Right atrium auricular region (tissue), 2 donors: ENCODE results near the gene MT1E. TPM values are rescaled to one million over a fixed set of nuclear protein-coding genes. Genes with fewer than 3 reads are reported as not detected.
"Not testable (repeated sequence)": the region's sequence is repeated elsewhere in the genome, so short reads cannot be mapped to it uniquely, and the experiment has no call there.

ENCODE experiments used
- DNase-seq: peaks from one replicate; pipeline ENCODE4 v3.0.0-alpha.2; 2019; ENCODE audit warnings: low spot score
- H3K27ac ChIP-seq, 2 donors: fragments of 200-600 bp; sonication (generic); 1 replicate in 1 of 2; 2 replicates in 1 of 2; pipeline ENCODE4 v1.5.1; 2016 to 2019
- H3K27me3 ChIP-seq, 2 donors: fragments of 200-600 bp; sonication (generic); one replicate each; pipeline versions ENCODE4 v1.5.1 to v1.6.0; 2017 to 2019
- H3K36me3 ChIP-seq: fragments of 200-600 bp; sonication (generic); one replicate; pipeline ENCODE4 v1.5.1; 2016
- H3K4me1 ChIP-seq, 2 donors: fragments of 200-600 bp; sonication (generic); one replicate each; pipeline versions ENCODE4 v1.5.1 to v1.6.0; 2017 to 2019
- H3K4me3 ChIP-seq, 2 donors: fragments of 200-600 bp; sonication (generic); 1 replicate in 1 of 2; 2 replicates in 1 of 2; pipeline ENCODE4 v1.5.1; 2017 to 2019; ENCODE audit warnings: mild to moderate bottlenecking in 1 of 2, moderate library complexity in 1 of 2
- H3K9me3 ChIP-seq, 2 donors: fragments of 200-600 bp; sonication (generic); one replicate each; pipeline ENCODE4 v1.5.1; 2019
- CTCF ChIP-seq, 2 donors: fragments of 200-600 bp; sonication (generic); IDR thresholded peaks; one replicate each; pipeline ENCODE4 v1.5.1; 2019; ENCODE audit warnings: antibody characterized with exemption in 2 of 2
- total RNA-seq, 2 donors: library from RNA; depleted of rRNA; stranded (reverse); fragments of >200 nt; gene quantifications; one replicate each; pipeline ENCODE4 v1.1.0, GENCODE V29; 2016

The MT1E gene
- total RNA-seq = 100 to 1,000 TPM; 129 to 210 TPM

DNA sequence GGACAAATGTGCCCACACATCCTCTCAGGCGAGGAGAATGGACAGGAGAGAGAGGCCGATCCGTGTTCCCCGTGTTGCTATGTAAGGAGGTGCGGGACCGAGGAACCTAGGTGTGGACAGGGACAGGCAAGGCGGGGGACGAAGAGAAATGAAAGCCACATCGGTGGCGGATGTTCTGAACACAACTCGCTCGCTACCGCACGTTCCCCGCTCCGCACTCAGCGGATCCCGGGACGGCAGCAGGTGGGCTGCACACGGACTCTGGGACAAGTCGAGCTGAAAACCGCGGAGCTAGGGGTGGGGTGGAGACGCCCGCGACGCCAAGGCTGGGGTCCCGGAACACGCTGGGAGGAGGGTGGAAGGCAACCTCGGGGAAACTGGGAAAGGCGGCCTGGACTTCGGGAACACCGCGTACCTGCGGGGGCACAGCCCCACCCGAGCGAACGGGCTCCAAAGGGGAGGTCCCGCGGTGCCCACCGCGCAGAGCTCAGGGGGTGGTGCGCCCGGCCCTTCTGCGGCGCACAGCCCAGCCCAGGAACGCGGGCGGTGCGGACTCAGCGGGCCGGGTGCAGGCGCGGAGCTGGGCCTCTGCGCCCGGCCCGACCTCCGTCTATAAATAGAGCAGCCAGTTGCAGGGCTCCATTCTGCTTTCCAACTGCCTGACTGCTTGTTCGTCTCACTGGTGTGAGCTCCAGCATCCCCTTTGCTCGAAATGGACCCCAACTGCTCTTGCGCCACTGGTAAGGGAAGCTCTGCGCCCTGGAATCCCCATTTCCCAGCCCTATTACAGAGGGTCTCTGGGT lies at the start of gene MT1E:
Gene MT1E (plus strand): TSS at position 642 of the 803 bp plus-strand sequence. CDS start 71 bp downstream, at position 713.
- Histone ChIP-seq H3K27ac (peak within 1 kb of the TSS; percentile 96), H3K9me3 (no peaks in the 10 kb centered on the region), H3K4me3 (peak within 1 kb of the TSS; percentile 47 to 70), H3K27me3 (no peaks in the 10 kb centered on the region), H3K36me3 (no peaks in the 10 kb centered on the region), H3K4me1 (peaks cover 0 to 34% of the 10 kb centered on the region in 2 donors)
- peak; percentile 89 for DNase-seq
- TF ChIP-seq CTCF (IDR thresholded peaks at IDR 0.05) = peak in 1 of 2 donors; percentile 20

GRCh38 chr16:56576585-56577299 lies 48.8 kb upstream of the MT1E start:
- Histone ChIP-seq H3K4me1 (no peaks in the 10 kb centered on the region), H3K4me3 (no peak overlapping the region), H3K27me3 (no peaks in the 10 kb centered on the region), H3K27ac (no peak overlapping the region), H3K9me3 (no peaks in the 10 kb centered on the region), H3K36me3 (no peaks in the 10 kb centered on the region)
- no peak for DNase-seq
- peak; percentile 54 to 76 for TF ChIP-seq CTCF (IDR thresholded peaks at IDR 0.05)

DNA sequence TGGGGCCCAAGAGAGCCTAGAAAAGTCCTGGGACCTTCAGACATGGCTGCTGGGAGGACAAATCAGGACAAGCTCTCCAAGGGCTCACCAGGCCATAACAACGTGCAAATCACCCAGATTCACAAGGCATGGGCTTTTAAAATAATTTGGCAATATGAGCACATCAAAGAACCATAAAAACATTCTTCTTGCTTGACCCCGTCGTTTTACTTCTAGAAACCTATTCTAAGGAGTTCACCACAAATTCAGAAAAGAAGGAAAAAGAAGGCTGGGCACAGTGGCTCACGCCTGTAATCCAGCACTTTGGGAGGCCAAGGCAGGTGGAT lies 48.3 kb upstream of the MT1E start:
- Histone ChIP-seq H3K27ac (no peak overlapping the region), H3K4me1 (no peaks in the 10 kb centered on the region), H3K27me3 (no peaks in the 10 kb centered on the region), H3K36me3 (no peaks in the 10 kb centered on the region), H3K9me3 (no peaks in the 10 kb centered on the region), H3K4me3 (no peak overlapping the region)
- TF ChIP-seq CTCF (IDR thresholded peaks at IDR 0.05) = no peak
- DNase-seq = no peak

GRCh38 chr16:56580391-56581048 lies 45.1 kb upstream of the MT1E start:
- no peak for TF ChIP-seq CTCF (IDR thresholded peaks at IDR 0.05)
- Histone ChIP-seq H3K27me3 (no peaks in the 10 kb centered on the region), H3K27ac (no peak overlapping the region), H3K4me3 (no peak overlapping the region), H3K4me1 (no peaks in the 10 kb centered on the region), H3K36me3 (no peaks in the 10 kb centered on the region), H3K9me3 (no peaks in the 10 kb centered on the region)
- no peak for DNase-seq

DNA sequence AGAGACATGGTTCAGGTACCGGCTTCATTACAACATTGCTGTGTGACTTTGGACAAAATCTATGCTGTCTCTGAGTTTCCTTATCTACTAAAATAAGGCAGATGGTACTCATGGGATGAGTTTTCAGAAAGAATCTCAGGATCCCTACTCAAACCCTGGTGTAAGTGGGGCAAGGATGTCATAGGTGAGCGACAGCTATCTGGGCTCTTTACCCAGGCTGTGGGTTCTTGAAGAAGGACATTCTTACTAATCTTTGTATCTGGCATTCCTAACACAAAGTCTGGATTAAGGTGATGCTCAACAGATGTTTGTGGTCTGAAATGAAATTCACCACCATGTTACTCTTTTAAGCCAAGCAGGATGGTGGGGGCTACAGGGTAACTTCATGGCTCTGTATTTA lies 42.7 kb upstream of the MT1E start:
- not testable (repeated sequence) for H3K27me3 ChIP-seq, DNase-seq, H3K36me3 ChIP-seq, H3K4me3 ChIP-seq, H3K9me3 ChIP-seq, H3K27ac ChIP-seq, H3K4me1 ChIP-seq
